NCI-H526 treated with DMSO at 0.1 percent for 48 hours (cell line): ENCODE results near the gene VPS4A.

Source experiments
- DNase-seq: peaks from one replicate; lab custom pipeline; 2025; lab: John Stamatoyannopoulos, UW

VPS4A gene

DNA sequence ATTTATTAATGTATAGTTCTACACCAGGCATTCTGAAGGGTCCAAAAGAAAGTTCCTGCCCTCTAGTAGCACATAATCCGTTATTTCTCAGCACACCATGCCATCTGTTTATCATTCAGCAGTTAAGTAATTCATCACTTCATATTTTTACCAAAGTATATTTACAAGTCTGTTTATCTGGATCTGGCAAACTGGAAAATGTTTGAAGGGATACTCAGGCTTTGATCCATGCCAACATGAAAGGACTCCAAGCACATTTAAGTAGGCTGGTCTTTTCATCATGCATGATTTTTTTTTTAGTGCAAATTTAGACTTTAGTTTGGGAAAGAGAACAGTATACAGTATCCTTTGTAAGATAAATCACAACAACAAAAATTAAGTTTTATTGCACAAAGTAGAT, 4.1 kb upstream of the VPS4A start:
- DNase-seq, result no peak

DNA sequence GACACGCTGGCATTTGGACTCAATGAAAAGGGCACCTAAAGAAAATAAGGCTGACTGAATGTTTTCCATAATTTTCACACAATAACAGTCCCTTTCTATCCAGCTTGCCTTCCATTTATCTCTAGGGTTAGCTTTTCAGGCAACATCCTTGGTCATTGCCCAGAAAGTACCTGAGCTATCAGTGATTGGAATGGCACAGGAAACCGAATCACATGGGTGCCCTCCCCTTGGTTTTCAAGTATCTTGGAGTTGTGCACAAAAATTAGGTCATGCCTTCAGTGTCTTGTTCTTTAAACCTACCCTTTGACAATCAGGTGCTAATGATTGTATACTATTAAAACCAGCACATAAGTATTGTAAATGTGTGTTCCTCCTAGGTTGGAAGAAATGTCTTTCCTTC, 3.3 kb upstream of the VPS4A start:
- DNase-seq, result no peak

DNA sequence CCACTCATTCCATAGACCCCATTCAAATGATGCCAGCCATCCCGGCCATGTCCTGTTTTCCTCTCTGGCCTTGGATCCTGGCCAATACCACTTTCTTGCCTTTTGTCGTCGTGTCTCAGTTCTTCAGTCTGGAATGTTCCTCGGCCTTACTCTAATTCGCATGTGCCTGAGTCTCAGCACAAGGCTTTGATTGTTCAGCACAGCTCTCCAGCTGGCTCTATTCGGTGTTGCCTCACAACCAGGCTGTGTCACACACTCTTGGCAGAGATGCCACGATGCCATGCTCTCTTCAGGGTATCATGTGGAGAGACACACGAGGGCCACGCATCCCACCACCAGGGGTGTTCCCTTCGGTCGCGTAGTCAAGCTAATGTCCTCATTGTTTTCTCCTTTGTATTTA, 1.8 kb upstream of the VPS4A start:
- no peak for DNase-seq

DNA sequence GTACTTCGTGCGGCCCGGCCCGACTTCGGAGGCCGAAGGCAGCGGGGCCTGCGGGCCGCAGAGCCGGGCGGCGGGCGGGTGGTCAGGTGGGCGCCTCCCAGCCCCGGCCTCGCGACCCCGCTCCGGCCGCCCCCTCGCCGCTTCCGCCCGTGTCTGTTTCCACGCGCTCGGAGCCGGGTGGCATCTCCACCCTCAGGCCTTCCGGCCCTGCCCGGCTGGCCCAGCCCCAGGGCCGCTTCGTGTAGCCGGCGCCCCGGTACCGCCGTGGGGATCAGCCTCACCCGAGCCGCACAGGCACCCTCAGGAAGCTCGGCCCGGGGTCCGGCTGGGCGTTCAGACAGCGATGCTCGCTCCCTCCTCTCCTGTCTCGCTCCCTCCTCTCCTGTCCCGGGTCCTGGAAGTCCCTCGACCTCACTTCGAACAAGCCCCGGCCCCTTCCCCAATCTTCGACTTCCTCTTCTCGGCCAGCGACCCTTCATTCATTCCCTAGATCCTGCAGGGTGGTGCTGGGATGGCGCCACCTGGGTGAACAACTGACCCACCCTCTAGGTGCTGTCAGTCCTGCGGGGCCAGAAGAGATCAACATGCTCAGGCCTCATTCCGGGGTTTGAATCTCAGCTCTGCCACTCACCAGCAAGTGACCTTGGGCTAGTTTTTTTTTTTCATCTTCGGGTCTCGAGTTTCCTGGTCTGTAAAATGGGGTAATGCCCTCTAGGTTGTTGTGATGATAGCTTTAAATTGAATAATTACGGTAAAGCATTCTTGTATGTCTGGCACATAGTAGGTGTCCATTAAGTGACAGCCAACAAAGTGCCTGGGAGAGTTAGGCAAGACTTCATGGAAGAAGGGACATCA, 610 bp downstream of the VPS4A start:
- no peak for DNase-seq

DNA sequence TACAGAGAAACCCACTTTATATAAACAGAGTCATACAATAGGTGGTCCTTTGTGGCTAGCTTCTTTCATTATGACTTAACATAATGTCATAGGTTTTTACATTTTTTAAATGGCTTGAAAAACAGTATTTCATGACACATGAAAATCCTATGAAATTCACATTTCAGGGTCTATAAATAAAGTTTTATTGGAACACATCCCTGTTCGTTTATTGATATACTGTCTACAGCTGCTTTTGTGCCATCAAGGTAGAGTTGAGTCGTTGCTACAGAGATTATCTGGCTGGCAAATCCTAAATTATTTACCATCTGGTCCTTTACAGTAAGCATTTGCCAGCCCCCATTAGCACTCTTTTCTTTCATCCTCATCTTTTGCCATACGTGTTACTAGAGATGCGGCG, 2.3 kb downstream of the VPS4A start:
- DNase-seq, result no peak

DNA sequence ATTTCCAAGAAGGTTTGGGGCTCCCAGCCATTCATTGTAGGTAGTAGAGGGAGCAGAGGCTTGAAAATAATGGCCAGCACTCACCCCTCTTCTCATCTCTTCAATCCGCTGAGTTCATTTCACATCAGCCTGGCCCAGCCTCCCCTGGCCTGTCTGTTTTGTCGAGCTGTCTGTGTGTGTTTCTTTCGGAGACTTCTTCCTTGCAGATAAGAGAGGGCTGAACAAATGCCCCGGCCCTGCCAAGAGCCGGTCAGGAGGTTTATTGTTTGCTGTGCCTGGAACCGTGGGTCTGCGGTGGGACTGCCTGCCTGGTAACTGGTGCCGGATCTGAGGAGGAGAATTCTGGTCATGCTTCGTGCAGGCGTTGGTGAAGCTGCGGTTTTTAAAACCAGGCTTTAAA, 3.4 kb downstream of the VPS4A start:
- no peak for DNase-seq

DNA sequence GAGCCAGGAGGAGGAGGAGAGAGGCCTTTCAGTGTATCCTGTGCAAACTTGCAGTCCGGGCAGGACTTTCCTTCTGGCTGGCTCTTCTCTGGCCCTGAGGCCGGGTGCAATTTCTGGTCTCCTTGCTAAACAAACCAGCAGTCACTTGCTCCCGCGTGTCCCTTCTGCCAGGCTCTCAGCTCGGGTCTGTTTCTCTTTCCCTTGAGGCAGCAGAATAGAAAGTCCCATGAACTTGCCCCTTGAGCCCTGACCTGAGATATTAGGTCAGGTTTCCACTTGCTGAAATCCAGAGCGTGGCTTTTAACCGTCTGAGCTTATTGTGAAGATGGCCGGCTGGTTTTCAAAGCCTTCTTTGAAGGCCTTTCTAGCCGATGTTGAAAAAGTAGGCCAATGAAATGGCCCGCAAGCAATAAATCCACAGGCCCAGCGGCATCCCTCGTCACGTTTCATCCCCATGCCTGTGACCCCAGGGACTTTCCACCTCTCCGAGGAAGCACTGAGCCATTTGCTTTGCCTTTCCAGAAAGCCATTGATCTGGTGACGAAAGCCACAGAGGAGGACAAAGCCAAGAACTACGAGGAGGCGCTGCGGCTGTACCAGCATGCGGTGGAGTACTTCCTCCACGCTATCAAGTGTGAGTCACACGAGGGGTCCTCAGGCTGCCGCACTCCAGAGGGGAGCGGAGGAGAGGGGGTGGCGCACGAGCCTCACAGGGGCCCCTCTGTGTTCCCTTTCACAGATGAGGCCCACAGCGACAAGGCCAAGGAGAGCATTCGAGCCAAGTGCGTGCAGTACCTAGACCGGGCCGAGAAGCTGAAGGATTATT, 4.5 kb downstream of the VPS4A start:
- DNase-seq, result no peak

DNA sequence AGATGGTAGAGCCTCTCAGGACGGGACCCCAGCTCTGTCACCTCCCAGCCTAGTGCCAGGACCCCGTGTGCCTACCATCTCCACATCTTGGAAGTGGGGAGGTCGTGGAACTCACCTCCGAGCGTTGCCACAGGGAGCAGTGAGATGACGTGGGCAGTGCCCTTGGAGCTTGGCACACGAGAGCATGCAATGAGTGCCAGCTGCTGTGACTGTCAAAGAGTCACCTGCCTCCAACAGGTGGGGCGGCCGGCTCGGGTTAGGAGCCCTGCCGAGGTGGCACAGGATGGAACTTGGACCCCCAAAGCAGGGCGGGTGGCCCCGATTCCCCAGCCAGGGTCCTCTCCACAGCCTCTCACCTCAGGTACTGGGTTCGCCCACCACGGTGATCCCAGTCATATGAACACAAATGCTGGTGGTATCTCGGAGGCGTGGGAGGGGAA, 5.5 kb downstream of the VPS4A start:
- DNase-seq, result no peak

DNA sequence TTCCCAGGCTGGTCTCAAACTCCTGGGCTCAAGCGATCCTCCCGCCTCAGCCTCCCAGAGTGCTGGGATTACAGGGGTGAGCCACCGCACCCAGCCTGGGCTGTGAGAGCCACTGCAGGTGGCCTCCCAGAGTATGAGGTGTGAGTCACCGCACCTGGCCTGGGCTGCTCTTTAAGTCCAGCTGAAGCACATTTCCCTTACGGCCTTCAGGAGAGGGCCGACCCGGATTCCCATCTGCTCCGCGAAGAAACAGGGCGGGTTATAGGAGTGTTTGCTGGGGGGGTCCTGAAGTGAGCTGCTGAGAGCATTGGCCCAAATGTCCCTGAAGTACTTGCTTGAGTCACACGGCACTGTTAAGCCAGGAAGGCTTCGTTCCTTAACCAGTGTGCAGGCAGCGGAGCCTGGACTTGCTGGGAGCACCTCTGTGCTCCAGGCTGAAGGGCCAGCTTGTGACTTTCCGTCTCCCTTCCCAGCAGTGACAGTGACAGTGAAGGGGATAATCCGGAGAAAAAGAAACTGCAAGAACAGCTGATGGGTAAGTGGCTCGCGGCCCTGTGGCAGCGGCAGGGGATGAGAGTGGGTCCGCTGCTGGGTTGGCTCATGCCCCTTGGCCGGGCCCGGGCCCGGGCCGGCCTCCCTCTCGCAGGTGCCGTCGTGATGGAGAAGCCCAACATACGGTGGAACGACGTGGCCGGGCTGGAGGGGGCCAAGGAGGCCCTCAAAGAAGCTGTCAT, 7.2 kb downstream of the VPS4A start:
- no peak for DNase-seq

DNA sequence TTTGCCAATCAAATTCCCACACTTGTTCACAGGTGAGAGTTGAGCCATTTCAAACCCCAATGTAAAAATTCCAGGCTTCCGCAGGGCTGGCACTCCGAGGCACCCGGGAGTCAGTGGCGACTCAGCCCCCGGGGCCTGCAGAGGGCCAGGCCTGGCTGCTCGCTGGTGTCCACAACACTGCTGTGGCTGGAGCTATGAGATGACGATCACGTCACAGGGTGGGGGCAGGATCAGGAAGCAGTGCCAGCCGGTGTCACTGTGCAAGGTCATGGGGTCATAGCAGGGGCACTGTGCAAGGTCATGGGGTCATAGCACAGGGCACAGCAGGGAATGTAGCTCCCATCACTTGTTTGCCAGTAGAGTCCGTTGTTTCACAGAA, 7.8 kb downstream of the VPS4A start:
- no peak for DNase-seq

DNA sequence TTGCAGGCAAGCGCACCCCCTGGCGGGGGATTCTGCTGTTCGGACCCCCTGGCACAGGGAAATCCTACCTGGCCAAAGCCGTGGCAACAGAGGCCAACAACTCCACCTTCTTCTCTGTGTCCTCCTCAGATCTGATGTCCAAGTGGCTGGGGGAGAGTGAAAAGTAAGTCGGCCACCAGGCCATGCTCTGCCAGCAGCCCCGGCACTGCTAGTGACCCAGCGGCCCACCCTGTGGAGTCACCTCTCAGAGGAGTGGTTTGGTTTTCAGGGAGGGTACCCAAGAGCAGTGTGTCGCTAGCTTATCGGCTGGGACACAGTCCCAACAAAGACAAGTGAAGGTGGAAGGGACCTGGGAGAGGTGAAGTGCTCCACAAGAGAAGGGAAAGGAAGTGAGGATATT, 8.2 kb downstream of the VPS4A start:
- no peak for DNase-seq

DNA sequence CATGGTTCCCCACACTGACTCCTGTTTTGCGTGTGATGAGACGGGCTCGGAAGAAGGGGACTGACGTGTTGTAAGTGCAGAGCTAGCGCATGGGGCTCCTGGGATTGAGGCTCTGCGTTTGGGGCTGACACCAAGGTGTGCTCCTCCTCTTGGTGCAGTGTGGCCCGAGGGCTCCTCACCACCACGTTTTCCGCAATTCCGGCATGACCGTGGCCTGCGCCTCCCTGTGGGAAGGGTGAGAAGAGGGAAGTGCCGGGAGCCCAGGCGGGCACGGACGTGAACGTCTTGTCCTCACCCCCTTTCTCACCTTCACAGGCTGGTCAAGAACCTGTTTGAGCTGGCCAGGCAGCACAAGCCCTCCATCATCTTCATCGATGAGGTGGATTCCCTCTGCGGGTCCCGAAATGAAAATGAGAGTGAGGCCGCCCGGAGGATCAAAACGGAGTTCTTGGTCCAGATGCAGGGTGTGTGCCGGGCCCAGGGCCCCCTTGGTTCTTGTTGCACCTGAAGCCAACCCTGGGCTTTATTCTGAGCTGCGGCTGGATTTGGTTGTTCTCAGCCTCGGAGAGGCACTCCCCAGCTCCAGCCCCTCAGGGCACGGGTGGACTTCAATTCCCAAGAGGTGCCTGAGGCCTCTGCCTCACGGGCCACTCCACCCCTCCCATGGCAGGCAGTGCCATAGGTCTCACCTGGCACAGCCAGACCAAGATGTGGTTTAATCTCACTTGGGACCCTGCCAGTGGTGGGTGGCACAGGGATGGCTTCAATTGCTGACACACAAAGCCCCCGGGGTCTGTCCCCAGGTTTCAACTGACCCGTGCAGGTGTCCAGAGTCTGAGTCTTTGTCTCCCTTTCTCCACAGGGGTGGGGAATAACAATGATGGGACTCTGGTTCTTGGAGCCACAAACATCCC, 8.9 kb downstream of the VPS4A start:
- DNase-seq, result no peak

DNA sequence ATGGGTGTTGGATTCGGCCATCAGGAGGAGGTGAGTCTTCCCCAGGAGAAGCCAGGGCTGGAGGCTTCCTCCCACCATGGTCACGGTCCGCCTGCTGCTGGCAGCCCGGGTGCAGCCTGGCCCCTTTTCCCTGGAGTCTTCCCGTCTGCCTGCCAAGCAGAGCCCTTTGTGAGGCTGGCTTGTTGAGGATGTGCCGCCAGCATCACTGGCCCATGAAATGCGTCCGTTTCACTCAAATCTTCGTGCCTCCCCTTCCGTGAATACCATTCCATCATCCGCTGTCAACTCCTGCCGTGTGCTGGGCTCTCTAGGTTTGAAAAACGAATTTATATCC, 9.6 kb downstream of the VPS4A start:
- no peak for DNase-seq

DNA sequence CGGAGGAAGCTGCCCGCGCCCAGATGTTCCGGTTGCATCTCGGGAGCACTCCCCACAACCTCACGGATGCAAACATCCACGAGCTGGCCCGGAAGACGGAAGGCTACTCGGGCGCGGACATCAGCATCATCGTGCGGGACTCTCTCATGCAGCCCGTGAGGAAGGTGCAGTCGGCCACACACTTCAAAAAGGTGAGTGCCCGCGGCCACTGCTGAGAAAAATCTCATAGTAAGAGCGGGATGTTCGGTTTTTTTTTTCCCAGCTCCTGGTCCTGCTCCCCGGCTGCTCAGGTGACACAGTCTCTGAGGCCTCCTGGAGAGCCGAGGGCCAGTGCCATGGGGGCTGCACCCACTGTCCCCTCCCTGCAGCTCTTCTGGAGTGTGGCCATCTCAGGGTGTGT, 9.9 kb downstream of the VPS4A start:
- no peak for DNase-seq

DNA sequence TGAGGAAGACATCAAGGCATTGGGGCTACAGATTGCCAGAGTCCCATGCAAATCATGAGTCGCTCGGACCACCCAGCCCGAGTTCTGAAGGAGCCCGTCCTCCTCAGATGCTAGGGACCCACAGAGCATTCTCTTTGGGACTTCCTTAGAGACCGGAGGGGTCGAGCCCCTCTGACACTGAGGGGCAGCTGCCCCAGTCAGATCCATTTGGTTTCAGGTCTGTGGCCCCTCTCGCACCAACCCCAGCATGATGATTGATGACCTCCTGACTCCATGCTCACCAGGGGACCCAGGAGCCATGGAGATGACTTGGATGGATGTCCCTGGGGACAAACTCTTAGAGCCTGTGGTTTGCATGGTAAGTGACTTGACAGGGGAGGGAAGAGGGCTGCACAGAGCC, 11.2 kb downstream of the VPS4A start:
- no peak for DNase-seq

DNA sequence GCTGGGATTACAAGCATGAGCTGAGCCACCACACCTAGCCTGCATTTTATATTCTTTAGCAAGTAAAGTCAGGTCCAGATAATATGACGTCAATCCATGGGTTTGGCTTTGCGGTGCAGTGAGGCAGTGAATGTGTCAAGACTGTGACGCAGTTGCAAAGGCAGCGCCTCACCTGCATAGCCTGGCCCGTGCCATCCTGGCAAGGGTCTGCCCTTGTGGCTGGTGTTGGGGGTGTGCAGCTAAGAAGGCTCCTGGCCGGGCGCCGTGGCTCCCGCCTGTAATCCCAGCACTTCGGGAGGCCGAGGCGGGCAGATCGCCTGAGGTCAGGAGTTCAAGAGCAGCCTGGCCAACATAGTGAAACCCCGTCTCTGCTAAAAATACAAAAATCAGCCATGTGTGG, 12.3 kb downstream of the VPS4A start:
- DNase-seq, result no peak

DNA sequence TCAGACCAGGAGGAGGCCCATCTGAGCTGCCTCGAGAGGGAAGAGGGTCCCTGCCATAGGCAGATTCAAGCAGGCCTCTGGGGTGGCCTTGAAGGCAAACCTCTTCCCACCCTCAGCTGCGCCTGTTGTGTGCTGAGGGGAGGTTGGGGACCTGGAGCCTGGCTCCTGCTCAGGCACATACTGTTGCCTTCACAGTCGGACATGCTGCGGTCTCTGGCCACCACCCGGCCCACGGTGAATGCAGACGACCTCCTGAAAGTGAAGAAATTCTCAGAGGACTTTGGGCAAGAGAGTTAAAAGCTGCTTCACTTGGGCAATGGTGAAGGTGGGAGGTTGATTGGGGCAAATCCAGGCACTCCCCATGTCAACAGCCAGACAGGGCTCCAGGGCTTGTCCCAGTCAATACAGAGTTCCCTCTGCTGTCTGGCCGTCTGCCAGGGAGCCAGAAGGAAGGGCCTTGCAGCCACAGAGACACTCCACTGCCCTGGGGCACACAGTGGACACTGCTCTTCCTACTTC, 12.9 kb downstream of the VPS4A start:
- no peak for DNase-seq

DNA sequence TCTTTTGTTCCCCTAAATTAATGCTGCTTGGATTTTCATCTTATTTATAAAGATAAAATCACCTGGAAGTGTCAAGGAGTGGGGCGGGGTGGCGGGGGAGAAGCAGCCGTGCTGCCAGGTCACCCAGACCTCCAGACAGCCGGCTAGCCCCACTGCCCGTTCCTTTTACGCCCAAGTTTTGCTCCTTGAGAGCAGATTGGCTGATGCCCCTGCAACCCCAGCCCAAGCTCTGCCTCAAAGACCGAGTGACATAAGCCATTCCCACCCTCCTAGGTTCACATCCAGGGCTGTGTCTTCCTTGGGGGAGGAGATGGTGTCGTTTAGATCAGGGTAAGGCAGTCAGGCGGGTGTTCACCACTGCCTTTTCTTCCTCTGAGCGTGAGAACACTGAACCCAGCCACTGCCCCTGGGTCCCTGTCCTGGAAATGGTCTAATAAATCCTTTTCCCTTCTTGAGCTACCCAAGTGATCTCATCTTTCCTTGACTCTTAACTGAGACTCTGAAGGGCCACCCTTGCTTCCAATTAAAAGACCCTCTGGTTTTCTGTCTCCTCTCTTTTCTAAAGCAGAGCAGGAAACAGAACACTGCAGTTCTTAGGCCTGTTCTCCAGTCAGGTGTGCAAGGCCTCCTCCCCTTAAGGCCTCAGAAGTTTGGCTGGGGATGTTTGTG, 13.6 kb downstream of the VPS4A start:
- DNase-seq, result no peak

DNA sequence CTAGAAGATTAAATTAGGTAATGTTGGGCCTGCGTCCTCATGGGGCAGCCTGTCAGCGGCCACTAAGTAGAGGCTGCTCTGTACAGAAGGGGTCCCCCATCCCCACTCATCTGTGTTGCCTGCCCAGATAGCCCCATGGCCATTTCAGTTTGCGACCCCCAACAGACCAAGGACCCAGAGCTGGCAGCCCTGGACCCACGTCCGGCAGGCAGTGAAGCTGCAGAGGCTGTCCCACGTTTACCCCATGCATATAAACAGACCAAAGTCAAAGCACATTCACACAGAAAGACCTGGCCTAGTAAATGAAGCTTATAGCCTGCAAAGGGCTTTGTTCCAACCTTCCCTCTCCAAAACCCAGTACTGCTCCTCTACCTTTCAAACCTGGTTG, 14.6 kb downstream of the VPS4A start:
- DNase-seq, result no peak

DNA sequence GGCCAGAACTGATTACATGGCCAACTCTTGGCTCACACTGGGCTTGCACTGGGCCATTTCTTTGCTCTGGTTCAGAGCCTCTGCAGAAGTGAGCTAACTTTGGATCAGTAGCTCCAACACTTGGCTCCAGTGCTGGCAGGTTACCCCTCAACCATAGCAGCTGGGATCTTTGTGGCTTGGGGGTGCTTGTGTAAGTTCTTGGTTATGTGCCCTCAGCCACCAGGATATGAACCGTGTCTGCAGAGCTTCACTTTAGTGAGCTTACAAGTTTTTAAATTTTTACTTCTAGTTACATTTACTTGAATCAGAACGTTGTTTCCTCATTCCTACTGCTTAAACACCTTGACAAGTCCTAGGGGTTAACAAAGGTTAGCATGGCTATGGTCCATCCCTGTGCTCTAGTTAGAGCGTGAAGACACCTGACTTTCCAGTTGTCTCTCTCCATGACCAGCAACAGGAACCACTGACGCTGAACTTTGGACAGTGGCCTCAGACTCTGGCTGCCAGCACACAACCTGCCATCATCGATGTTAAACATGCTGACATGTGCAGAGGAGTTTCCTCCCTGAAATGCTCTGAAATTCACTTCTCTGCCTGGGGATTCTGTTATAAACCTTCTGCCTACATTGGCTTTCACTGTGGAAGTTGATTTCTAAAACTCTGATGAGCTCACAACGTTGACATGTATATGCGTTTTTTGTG, 15.2 kb downstream of the VPS4A start:
- no peak for DNase-seq
